H1 (cell line): ENCODE data around the gene EPHA8. TPM values are rescaled to one million over a fixed set of nuclear protein-coding genes. Genes with fewer than 3 reads are reported as not detected.

Experiments used
- CTBP2 ChIP-seq: IDR thresholded peaks from 2 replicates; pipeline ENCODE4 v1.7.0; 2011; ENCODE audit warnings: borderline replicate concordance, mild to moderate bottlenecking, moderate library complexity, mixed read lengths, low read length; ENCODE audit not compliant: insufficient read depth, insufficient read length
- polyA plus RNA-seq, 7 experiments: library from polyadenylated mRNA; depleted of rRNA in 3 of 7; stranded (reverse) in 5 of 7; unstranded in 2 of 7; fragments of >200 nt in 5 of 7; fragments of 200-250 nt in 2 of 7; gene quantifications; 1 replicate in 5 of 7; 2 replicates in 1 of 7; 4 replicates in 1 of 7; pipeline versions ENCODE4 v1.2.1 to v1.2.3, GENCODE V29; 2011 to 2013; ENCODE audit warnings: missing spikeins in 2 of 7, mixed read lengths in 2 of 7
- total RNA-seq: library from RNA; stranded (reverse); fragmentation: NEBNext Ultra II Directional; extraction: Animal tissue kit (Norgen Biotek cat#: 25700); gene quantifications from 2 replicates; pipeline ENCODE4 v1.2.1, GENCODE V29; 2021

Gene EPHA8
- total and polyA plus RNA-seq, 2 of the 8 experiments (the other 6 are each of a cell fraction or from before 2014, with no cell fraction given): 4.0 to 8.4 TPM

- TF ChIP-seq CTBP2: no peak
Measured at GRCh38 chr1:22576150-22576544, 12.9 kb downstream of the EPHA8 start (continued).
